ENCODE results near the gene SULF2.

GRCh38 chr20:47662483-47663353, 122.6 kb downstream of the SULF2 start:
- no peak for TF ChIP-seq EZH2 (IDR thresholded peaks at IDR 0.05; ENCODE audit: borderline replicate concordance, low read length)
- no peak for TF ChIP-seq CTCF (conservative IDR thresholded peaks at IDR 0.05 in 1 of 2, IDR thresholded peaks at IDR 0.05 in 1 of 2; ENCODE audit: extremely low read depth in 1 of 2, insufficient read depth in 1 of 2, low read depth in 1 of 2, low read length in 2 of 2)
